Measurements from ENCODE around the gene RNLS. TPM values are rescaled to one million over a fixed set of nuclear protein-coding genes. Genes with fewer than 3 reads are reported as not detected.

The RNLS gene
- total and polyA plus RNA-seq, 2 of the 8 experiments (the other 6 are each of a cell fraction or from before 2014, with no cell fraction given) = 7.5 to 12.7 TPM

DNA sequence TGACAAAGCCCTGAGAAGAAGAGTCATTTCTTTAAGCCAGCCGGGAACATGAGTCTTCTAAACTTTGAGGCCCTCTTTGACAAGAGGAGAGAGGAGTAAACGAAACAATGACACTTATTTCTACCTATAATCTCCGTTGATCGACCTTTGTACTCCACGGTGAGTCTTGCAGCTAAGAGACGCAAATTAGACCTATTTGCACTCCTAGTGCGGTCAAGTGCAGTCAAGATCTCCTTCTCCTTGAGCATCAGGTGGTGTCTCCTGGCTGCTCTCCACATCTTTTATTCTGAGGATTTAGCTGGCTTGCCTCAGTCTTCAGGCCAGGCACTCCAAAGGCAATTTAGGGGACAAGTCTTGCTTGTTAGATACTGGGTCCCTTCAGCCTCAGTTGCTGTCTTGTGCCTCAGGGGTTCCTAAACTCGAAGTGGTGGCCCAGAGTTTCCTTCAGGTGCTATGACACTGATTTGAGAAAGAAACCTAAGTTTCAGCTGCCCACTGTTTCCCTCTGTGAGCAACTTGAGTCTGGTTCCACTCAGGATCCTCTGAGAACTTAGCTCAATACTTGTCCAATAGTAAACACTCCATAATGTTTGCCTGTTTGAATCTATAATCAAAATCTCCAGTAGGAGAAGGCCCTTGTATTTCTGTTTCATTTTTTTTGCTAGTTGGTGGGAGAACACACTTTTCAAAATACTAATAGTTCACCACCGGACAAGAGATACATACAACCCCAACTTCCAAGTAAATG is 312.9 kb downstream of the RNLS start:
- Histone ChIP-seq H3K14ac (ENCODE audit: insufficient read length) (no peak overlapping the region), H2BK120ac (replicated peaks; ENCODE audit: low read depth, low read length) (no peak overlapping the region), H3K4me2 (ENCODE audit: insufficient read depth in 1 of 2, low read depth in 2 of 2, low read length in 2 of 2) (no peak overlapping the region), H4K8ac (ENCODE audit: extremely low read depth, insufficient read depth, low read length) (no peak overlapping the region), H3K18ac (ENCODE audit: extremely low read depth, low read length) (no peak overlapping the region), H2BK20ac (ENCODE audit: low read length) (no peak overlapping the region), H3K9ac (replicated peaks in 1 of 4; ENCODE audit: extremely low read depth in 1 of 4, low read depth in 3 of 4, low read length in 3 of 4) (no peak overlapping the region), H3K4ac (replicated peaks; ENCODE audit: insufficient read length, low read depth, low read length) (no peak overlapping the region), H3K56ac (replicated peaks; ENCODE audit: insufficient read length, low read depth, low read length) (no peak overlapping the region), H3K79me1 (ENCODE audit: low read depth, low read length) (no peaks in the 10 kb centered on the region), H4K91ac (replicated peaks; ENCODE audit: insufficient read length, low read length) (no peak overlapping the region), H2BK5ac (ENCODE audit: low read depth, low read length) (no peak overlapping the region), H4K20me1 (replicated peaks in 1 of 2; ENCODE audit: control insufficient read depth in 1 of 2, insufficient read depth in 2 of 2, low read length in 2 of 2) (no peaks in the 10 kb centered on the region), H3K79me2 (ENCODE audit: control insufficient read depth in 1 of 2, insufficient read depth in 2 of 2, low read length in 2 of 2) (no peaks in the 10 kb centered on the region), H3K4me1 (replicated peaks in 1 of 4; ENCODE audit: control insufficient read depth in 3 of 4, insufficient read depth in 4 of 4, low read length in 3 of 4) (no peaks in the 10 kb centered on the region), H3K23me2 (ENCODE audit: low read depth, low read length) (no peaks in the 10 kb centered on the region; the same call in 1 of the 2 replicates), H3K27ac (ENCODE audit: low read depth, low read length) (no peak overlapping the region), H3K4me3 (ENCODE audit: extremely low read depth in 1 of 4, insufficient read depth in 2 of 4, low read depth in 3 of 4, low read length in 4 of 4) (no peak overlapping the region), H4K5ac (ENCODE audit: insufficient read length, low read depth, low read length) (no peak overlapping the region), H3K36me3 (ENCODE audit: control insufficient read depth in 2 of 4, insufficient read depth in 4 of 4, low read length in 3 of 4) (no peaks in the 10 kb centered on the region), H2BK15ac (ENCODE audit: low read length) (no peak overlapping the region), H3K27me3 (replicated peaks in 1 of 4; ENCODE audit: control insufficient read depth in 3 of 4, extremely low read depth in 1 of 4, insufficient read depth in 3 of 4, low read length in 3 of 4) (no peaks in the 10 kb centered on the region), H2AFZ (ENCODE audit: low read length) (no peak overlapping the region), H2BK12ac (ENCODE audit: low read depth, low read length) (no peak overlapping the region), H2AK5ac (ENCODE audit: low read depth, low read length) (no peak overlapping the region), H3K23ac (ENCODE audit: insufficient read length) (no peak overlapping the region), H3K9me3 (ENCODE audit: insufficient read depth in 2 of 2, low read depth in 1 of 2, low read length in 1 of 2) (no peaks in the 10 kb centered on the region)
- no peak for TF ChIP-seq TAF7 (optimal IDR thresholded peaks at IDR 0.05; ENCODE audit: borderline replicate concordance, low read depth, low read length)
- TF ChIP-seq PHF8 (conservative IDR thresholded peaks at IDR 0.05; ENCODE audit: low read depth, low read length) = no peak
- no peak for TF ChIP-seq POLR2AphosphoS5 (IDR thresholded peaks at IDR 0.05; ENCODE audit: low read depth, low read length)
- TF ChIP-seq BRCA1 (IDR thresholded peaks at IDR 0.05; ENCODE audit: low read depth, low read length) = no peak
- no peak for TF ChIP-seq BACH1 (IDR thresholded peaks at IDR 0.05; ENCODE audit: low read length)
- TF ChIP-seq, protein P1, sequence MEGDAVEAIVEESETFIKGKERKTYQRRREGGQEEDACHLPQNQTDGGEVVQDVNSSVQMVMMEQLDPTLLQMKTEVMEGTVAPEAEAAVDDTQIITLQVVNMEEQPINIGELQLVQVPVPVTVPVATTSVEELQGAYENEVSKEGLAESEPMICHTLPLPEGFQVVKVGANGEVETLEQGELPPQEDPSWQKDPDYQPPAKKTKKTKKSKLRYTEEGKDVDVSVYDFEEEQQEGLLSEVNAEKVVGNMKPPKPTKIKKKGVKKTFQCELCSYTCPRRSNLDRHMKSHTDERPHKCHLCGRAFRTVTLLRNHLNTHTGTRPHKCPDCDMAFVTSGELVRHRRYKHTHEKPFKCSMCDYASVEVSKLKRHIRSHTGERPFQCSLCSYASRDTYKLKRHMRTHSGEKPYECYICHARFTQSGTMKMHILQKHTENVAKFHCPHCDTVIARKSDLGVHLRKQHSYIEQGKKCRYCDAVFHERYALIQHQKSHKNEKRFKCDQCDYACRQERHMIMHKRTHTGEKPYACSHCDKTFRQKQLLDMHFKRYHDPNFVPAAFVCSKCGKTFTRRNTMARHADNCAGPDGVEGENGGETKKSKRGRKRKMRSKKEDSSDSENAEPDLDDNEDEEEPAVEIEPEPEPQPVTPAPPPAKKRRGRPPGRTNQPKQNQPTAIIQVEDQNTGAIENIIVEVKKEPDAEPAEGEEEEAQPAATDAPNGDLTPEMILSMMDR (IDR thresholded peaks at IDR 0.05; ENCODE audit: control extremely low read depth in 1 of 3, insufficient read depth in 1 of 3, low read depth in 1 of 3, low read length in 3 of 3) = no peak
- DNase-seq (ENCODE audit: low read depth in 1 of 2, low spot score in 2 of 2) = no peak
- 92% methylated on average over 8 of the region's 9 CpGs; no CpG with 5 or more reads in 1 of the 2 experiments for WGBS, 2 experiments (ENCODE audit: extremely low coverage in 1 of 2, insufficient coverage in 1 of 2, insufficient read length in 1 of 2, insufficient replicate concordance in 2 of 2, low coverage in 1 of 2, low lambda C conversion rate in 2 of 2, missing lambda C conversion rate in 1 of 2)
- ChIA-PET POLR2A (ENCODE audit: partially characterized antibody) (no interaction called here), CTCF (ENCODE audit: partially characterized antibody) (interaction anchor here (1.0 kb wide), 1 partner anchor 119 kb away, joined by 4 read pairs; no protein-coding TSS in a partner anchor)
- FAIRE-seq = no peak
